Endometrium (tissue), 2 donors: ENCODE results near the gene GATAD2A.

ENCODE experiments used
- FAIRE-seq: peaks from 2 replicates; lab custom pipeline; 2012; peaks lifted over from hg19 to GRCh38; lab: Jason Lieb, UNC
- donor health status: control.
- donor health status: control.

Gene GATAD2A

GRCh38 chr19:19488875-19489690, 83.6 kb downstream of the GATAD2A start:
- peak; percentile 77 for FAIRE-seq

GRCh38 chr19:19489804-19490204, 84.3 kb downstream of the GATAD2A start:
- FAIRE-seq, result no peak

GRCh38 chr19:19490214-19490968, 84.9 kb downstream of the GATAD2A start:
- peak; percentile 78 for FAIRE-seq

- no peak for FAIRE-seq
Observed at GRCh38 chr19:19491321-19492025, 86.0 kb downstream of the GATAD2A start.

GRCh38 chr19:19492026-19492610, 86.6 kb downstream of the GATAD2A start:
- no peak for FAIRE-seq

GRCh38 chr19:19493841-19494546, 88.5 kb downstream of the GATAD2A start:
- FAIRE-seq, result no peak

- no peak for FAIRE-seq
Observed at GRCh38 chr19:19495614-19496603, 90.4 kb downstream of the GATAD2A start.

GRCh38 chr19:19498255-19498991, 92.9 kb downstream of the GATAD2A start:
- no peak for FAIRE-seq

GRCh38 chr19:19499272-19499995, 94.0 kb downstream of the GATAD2A start:
- no peak for FAIRE-seq

- no peak for FAIRE-seq
Observed at GRCh38 chr19:19500975-19501644, 95.6 kb downstream of the GATAD2A start.

- FAIRE-seq, result no peak
Observed at GRCh38 chr19:19501798-19502197, 96.3 kb downstream of the GATAD2A start.

- FAIRE-seq, result no peak
Observed at GRCh38 chr19:19502281-19502680, 96.8 kb downstream of the GATAD2A start.

- FAIRE-seq, result no peak
Observed at GRCh38 chr19:19502808-19503602, 97.5 kb downstream of the GATAD2A start.

GRCh38 chr19:19504754-19505668, 99.5 kb downstream of the GATAD2A start:
- no peak for FAIRE-seq

- FAIRE-seq, result no peak
Observed at GRCh38 chr19:19505669-19506326, 100.3 kb downstream of the GATAD2A start.

GRCh38 chr19:19506592-19506991, 101.1 kb downstream of the GATAD2A start:
- no peak for FAIRE-seq
